Measurements from ENCODE around the gene EFNA2. TPM values are rescaled to one million over a fixed set of nuclear protein-coding genes. Genes with fewer than 3 reads are reported as not detected.
A peak's percentile ranks its signal among the peaks of the same experiment; 100 is the strongest.
"Not testable (repeated sequence)": the region's sequence is repeated elsewhere in the genome, so short reads cannot be mapped to it uniquely, and the experiment has no call there.

The EFNA2 gene
- total RNA-seq, 1 donor from 2014 or later = not detected

DNA sequence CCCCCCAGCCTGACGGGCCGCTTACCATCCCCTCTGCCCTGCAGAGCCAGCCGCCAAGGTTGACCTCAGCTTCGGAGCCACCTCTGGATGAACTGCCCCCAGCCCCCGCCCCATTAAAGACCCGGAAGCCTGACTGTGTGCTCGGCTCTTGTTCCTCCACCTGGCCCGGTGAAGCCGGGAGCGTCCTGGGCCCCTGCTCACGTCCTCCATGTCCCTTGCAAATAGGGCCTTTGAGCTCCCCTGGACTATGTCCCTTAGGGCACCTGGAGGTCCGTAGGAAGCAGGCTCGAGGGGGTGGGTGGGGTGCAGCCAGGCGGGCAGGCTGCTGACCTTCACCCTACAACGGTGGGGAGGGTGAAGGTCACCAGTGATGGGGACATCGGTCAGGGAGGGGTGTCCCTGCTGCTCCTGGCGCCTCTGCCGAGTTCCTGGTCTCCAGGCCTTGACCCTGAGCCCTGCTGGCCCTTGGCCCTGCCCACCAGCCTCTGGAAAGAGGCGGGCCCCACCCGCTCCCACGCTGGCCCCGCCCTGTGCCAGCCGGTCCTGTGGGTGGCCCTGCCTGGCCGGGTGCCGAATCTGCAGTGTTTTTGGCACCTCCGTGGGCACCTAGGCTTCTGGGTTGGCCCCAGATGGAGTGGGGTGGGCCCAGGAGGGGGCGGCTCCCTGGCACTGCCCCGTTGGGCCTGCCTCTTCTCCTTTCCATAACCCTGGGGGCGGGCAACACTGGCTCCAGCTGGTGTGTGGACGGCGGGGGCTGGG, 40.8 kb upstream of the EFNA2 start:
- TF ChIP-seq, protein P1, sequence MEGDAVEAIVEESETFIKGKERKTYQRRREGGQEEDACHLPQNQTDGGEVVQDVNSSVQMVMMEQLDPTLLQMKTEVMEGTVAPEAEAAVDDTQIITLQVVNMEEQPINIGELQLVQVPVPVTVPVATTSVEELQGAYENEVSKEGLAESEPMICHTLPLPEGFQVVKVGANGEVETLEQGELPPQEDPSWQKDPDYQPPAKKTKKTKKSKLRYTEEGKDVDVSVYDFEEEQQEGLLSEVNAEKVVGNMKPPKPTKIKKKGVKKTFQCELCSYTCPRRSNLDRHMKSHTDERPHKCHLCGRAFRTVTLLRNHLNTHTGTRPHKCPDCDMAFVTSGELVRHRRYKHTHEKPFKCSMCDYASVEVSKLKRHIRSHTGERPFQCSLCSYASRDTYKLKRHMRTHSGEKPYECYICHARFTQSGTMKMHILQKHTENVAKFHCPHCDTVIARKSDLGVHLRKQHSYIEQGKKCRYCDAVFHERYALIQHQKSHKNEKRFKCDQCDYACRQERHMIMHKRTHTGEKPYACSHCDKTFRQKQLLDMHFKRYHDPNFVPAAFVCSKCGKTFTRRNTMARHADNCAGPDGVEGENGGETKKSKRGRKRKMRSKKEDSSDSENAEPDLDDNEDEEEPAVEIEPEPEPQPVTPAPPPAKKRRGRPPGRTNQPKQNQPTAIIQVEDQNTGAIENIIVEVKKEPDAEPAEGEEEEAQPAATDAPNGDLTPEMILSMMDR (IDR thresholded peaks at IDR 0.05) = no peak
- ATAC-seq (peak; percentile 40), DNase-seq (peak; percentile 92)
- Histone ChIP-seq H3K9me3 (no peaks in the 10 kb centered on the region), H3K27ac (peak overlapping the region; percentile 83), H3K4me1 (peaks cover 60% of the 10 kb centered on the region), H3K27me3 (no peaks in the 10 kb centered on the region), H3K4me3 (peak overlapping the region; percentile 34), H3K36me3 (no peaks in the 10 kb centered on the region)
- intact Hi-C loops (cut with DNase I) = no loop called here

DNA sequence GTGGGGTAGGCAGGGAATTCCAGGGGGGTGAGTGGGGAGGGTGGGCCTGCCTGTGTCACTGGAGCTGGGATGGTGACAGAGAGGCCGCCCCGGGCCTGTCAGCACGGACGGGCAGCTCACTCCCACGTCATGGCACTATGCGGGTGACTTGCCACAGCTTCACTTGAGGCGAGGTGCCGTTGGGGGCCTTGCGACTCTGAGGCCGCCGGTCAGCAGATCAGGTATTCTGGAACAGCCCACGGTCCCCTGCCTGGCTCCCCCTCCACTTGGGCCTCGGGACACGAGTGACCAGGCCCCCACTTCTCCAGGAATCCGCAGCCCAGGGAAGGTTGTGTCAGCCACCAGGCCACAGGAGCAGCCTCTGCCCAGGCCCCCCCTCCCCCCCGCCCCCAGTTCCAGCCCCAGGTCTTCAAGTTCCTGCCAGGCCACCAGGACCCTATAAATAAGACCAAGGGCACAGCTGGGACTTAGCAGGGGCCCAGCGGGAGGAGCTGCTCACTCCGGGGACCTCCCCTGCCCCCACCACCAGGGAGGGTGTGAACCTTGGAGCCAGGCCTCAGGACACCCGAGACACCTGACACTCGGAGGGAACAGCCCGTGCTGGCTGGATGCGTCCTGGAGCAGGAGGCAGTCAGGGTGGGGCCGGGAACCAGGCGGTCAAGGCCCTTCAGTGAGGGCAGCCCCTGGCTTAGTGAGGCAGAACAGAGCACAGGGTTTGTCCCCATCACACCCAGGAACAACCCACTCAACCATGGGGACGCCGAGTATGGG, 40.0 kb upstream of the EFNA2 start:
- DNase-seq (peak; percentile 83), ATAC-seq (no peak)
- TF ChIP-seq, protein P1 (IDR thresholded peaks at IDR 0.05) = no peak
- H3K9me3 ChIP-seq = no peaks in the 10 kb centered on the region
- peaks cover 56% of the 10 kb centered on the region for H3K4me1 ChIP-seq
- intact Hi-C loops (cut with DNase I) = no loop called here
- peak overlapping the region; percentile 83 for H3K27ac ChIP-seq
- H3K27me3 ChIP-seq = no peaks in the 10 kb centered on the region
- H3K4me3 ChIP-seq = peak overlapping the region; percentile 34
- no peaks in the 10 kb centered on the region for H3K36me3 ChIP-seq

DNA sequence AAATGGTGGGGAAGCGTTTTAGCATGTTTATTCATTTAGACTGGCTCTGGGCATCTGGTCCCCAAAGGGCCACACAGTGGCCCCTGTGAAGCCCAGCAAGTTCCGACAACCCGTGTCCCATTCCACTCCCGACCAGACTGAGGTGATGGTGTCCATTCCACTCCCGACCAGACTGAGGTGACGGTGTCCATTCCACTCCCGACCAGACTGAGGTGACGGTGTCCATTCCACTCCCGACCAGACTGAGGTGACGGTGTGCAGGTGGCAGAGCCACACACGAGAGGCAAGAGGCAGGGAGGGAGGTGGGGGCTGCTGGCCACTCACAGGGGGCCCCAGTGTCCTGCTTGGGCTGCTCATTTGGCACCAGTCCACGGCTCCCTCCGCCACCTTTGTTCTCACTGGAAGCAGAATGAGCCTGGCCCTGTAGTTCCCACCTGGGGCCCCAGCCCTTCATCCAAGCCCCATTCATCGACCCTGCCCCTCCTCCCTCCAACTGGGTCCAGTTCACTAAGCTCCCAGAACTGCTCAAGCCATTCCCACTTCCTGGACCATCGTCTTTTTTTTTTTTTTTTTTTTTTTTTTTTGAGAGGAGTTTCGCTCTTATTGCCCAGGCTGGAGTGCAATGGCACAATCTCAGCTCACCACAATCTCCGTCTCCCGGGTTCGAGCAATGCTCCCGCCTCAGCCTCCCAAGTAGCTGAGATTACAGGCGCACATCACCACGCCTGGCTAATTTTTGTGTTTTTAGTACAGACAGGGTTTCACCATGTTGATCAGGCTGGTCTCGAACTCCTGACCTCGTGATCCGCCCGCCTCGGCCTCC, 39.2 kb upstream of the EFNA2 start:
- ATAC-seq; H3K27me3 ChIP-seq; H3K9me3 ChIP-seq; intact Hi-C loops (cut with DNase I); H3K36me3 ChIP-seq; H3K4me3 ChIP-seq; DNase-seq: not testable (repeated sequence)
- Histone ChIP-seq H3K27ac (peak overlapping the region; percentile 98), H3K4me1 (peaks cover 49% of the 10 kb centered on the region)

DNA sequence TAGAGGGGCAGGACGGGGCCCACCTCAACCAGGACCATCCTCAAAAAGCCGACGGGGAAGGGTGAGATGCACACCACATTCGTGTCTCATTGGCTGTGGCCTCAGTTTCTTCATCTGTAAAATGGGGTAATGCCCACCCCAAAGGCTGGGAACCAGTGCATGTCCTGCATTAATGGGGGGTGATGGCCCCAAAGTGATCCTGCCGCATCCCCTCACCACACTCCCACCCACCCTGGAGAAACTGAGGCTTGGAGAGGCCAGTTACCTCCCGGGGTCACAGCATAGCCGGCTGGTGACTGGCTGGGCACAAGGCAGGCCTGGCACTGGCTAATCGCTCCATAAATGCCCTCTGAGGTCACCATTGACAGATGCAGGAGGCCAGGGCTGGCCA, 37.9 kb upstream of the EFNA2 start:
- Histone ChIP-seq H3K9me3 (no peaks in the 10 kb centered on the region), H3K4me3 (peak overlapping the region; percentile 81), H3K27me3 (no peaks in the 10 kb centered on the region), H3K36me3 (peaks cover 4% of the 10 kb centered on the region), H3K27ac (peak overlapping the region; percentile 98), H3K4me1 (peaks cover 42% of the 10 kb centered on the region)
- ATAC-seq = no peak
- DNase-seq = no peak
- intact Hi-C loops (cut with DNase I) = no loop called here
- TF ChIP-seq, protein P1 (IDR thresholded peaks at IDR 0.05) = no peak

DNA sequence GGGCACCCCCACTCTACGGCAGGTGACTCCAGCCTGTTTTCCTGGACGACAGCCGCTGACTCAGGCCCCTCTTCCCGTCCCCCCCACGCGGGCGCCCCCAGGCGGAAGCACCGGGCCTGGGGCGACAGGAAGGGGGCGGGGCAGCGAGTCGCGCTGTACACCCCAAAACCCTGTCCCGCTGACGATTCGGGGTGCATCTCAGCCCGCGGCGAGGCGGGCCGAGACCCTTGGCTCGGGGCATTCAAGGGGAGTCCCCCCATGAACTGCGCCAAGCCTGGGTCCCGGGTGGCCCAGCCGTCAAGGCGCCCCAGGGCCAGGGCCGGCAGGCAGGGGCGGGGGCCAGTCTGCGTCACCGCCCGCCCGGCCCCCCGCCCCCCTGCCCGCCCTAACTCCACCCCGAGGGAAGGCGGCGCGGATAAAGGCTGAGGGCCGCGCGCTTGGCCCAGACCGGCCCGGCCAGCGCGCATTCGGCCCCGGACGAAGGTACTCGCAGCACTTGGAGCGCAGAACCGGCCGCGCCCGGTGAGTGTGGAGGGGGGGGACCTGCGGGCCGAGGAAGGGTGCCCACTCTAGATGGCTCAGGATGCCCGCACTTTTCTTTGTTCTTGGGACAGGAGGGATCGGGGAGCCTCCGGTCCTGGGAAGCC, 37.4 kb upstream of the EFNA2 start, which contains the start of gene MIDN:
TSS of gene MIDN (plus strand) at position 445 of the 647 bp plus-strand sequence. CDS start 1,714 bp downstream, outside the sequence.
- ATAC-seq (peak; percentile 30), DNase-seq (peak; percentile 95)
- peaks cover 37% of the 10 kb centered on the region for H3K4me1 ChIP-seq
- H3K36me3 ChIP-seq = peaks cover 4% of the 10 kb centered on the region
- peak within 1 kb of the TSS; percentile 81 for H3K4me3 ChIP-seq
- TF ChIP-seq, protein P1 (IDR thresholded peaks at IDR 0.05) = peak; percentile 48
- no peaks in the 10 kb centered on the region for H3K27me3 ChIP-seq
- H3K9me3 ChIP-seq = no peaks in the 10 kb centered on the region
- H3K27ac ChIP-seq = peak within 1 kb of the TSS; percentile 98
- intact Hi-C loops (cut with DNase I) = no loop called here

All from upper lobe of right lung (tissue), 1 donor.